GM12878 (cell line): ENCODE measurements around the gene SMIM14. TPM values are rescaled to one million over a fixed set of nuclear protein-coding genes. Genes with fewer than 3 reads are reported as not detected.

Source experiments
- CBX3 ChIP-seq: fragments of 200-600 bp; sonication (generic); IDR thresholded peaks from 2 replicates; pipeline ENCODE4 v1.6.1; 2016; ENCODE audit warnings: low read depth, borderline replicate concordance
- CBX5 ChIP-seq: sonication (generic); IDR thresholded peaks from 2 replicates; pipeline ENCODE4 v1.6.1; 2016; ENCODE audit warnings: low read depth, moderate library complexity, mild to moderate bottlenecking, inconsistent platforms
- CREM ChIP-seq: IDR thresholded peaks from 2 replicates; pipeline ENCODE4 v1.6.1; 2014; ENCODE audit warnings: antibody characterized with exemption, low read depth
- EP300 ChIP-seq, 2 experiments: fragments of 150-350 bp in 1 of 2; IDR thresholded peaks; 2 replicates each; pipeline ENCODE4 v1.6.1; 2011 to 2012; ENCODE audit warnings: low read depth in 2 of 2, low read length in 2 of 2, borderline replicate concordance in 1 of 2, improper control_type of control experiment in 1 of 2, inconsistent platforms in 1 of 2; ENCODE audit not compliant: control insufficient read depth in 1 of 2
- FOS ChIP-seq: IDR thresholded peaks from 3 replicates; pipeline ENCODE4 v1.6.1; 2011; ENCODE audit warnings: borderline replicate concordance; ENCODE audit not compliant: insufficient read length; ENCODE audit errors: extremely low read depth
- GABPA ChIP-seq: IDR thresholded peaks from 2 replicates; pipeline ENCODE4 v1.6.1; 2014; ENCODE audit warnings: antibody characterized with exemption, low read depth, mild to moderate bottlenecking, inconsistent platforms
- HCFC1 ChIP-seq: fragments of 150-350 bp; IDR thresholded peaks from 2 replicates; pipeline ENCODE4 v1.6.1; 2014; ENCODE audit warnings: low read length
- JUND ChIP-seq: IDR thresholded peaks from 2 replicates; pipeline ENCODE4 v1.6.1; 2012; ENCODE audit warnings: low read depth, mild to moderate bottlenecking, low read length, improper control_type of control experiment, moderate library complexity
- POLR2A ChIP-seq: IDR thresholded peaks from 2 replicates; pipeline ENCODE4 v1.6.1; 2011; ENCODE audit warnings: low read depth, mild to moderate bottlenecking, low read length
- POU2F2 ChIP-seq: IDR thresholded peaks from 3 replicates; pipeline ENCODE4 v1.6.1; 2011; ENCODE audit warnings: low read depth, mild to moderate bottlenecking, low read length, borderline replicate concordance
- SIN3A ChIP-seq: IDR thresholded peaks from 2 replicates; pipeline ENCODE4 v1.6.1; 2012; ENCODE audit warnings: low read depth, low read length, improper control_type of control experiment
- USF1 ChIP-seq: IDR thresholded peaks from 2 replicates; pipeline ENCODE4 v1.6.1; 2011; ENCODE audit warnings: borderline replicate concordance, low read depth, mild to moderate bottlenecking, moderate library complexity, mixed read lengths, low read length; ENCODE audit not compliant: insufficient read depth; ENCODE audit errors: extremely low read length
- WRNIP1 ChIP-seq: IDR thresholded peaks from 2 replicates; pipeline ENCODE4 v1.6.1; 2011; ENCODE audit warnings: low read depth, low read length, improper control_type of control experiment, borderline replicate concordance
- YBX1 ChIP-seq: fragments of 450-650 bp; IDR thresholded peaks from 2 replicates; pipeline ENCODE4 v1.6.1; 2016; ENCODE audit warnings: antibody characterized with exemption
- ZNF384 ChIP-seq: IDR thresholded peaks from 2 replicates; pipeline ENCODE4 v1.6.1; 2012; ENCODE audit warnings: low read depth, mild to moderate bottlenecking, low read length, improper control_type of control experiment, borderline replicate concordance
- polyA plus RNA-seq, 11 experiments: library from polyadenylated mRNA; depleted of rRNA in 4 of 11; unstranded in 6 of 11; stranded (reverse) in 5 of 11; fragments of >200 nt; fragmentation: Nextera tagmentation in 4 of 11; fragmentation: Illumina TruSeq in 1 of 11; extraction: Ambion mirVana in 4 of 11; extraction: Trizol in 1 of 11; gene quantifications; 1 replicate in 1 of 11; 2 replicates in 10 of 11; pipeline versions ENCODE4 v1.2.1 to v1.2.3, GENCODE V29; 2011 to 2016; ENCODE audit warnings: inconsistent platforms in 2 of 11, missing spikeins in 2 of 11, low read depth in 1 of 11
- total RNA-seq, 4 experiments: library from RNA; depleted of rRNA in 3 of 4; stranded (reverse); fragments of >200 nt in 3 of 4; fragmentation: Illumina TruSeq in 1 of 4; extraction: Trizol in 1 of 4; gene quantifications; 2 replicates each; pipeline versions ENCODE4 v1.2.1 to v1.2.3, GENCODE V29; 2013 to 2021
- TF ChIP-seq, protein P1 (sequence below): fragments of 450-650 bp; IDR thresholded peaks from 2 replicates; pipeline ENCODE4 v1.6.1; 2017; ENCODE audit warnings: borderline replicate concordance
- TF ChIP-seq, protein P2 (sequence below): IDR thresholded peaks from 2 replicates; pipeline ENCODE4 v1.6.1; 2012; ENCODE audit warnings: low read depth, low read length, improper control_type of control experiment
- TF ChIP-seq, protein P3 (sequence below): fragments of 450-650 bp; IDR thresholded peaks from 2 replicates; pipeline ENCODE4 v1.6.1; 2017; ENCODE audit warnings: antibody characterized with exemption, mild to moderate bottlenecking, moderate library complexity
- TF ChIP-seq, protein P4 (sequence below): fragments of 450-650 bp; formaldehyde crosslinking; IDR thresholded peaks from 2 replicates; pipeline ENCODE4 v1.4.0; 2020; ENCODE audit warnings: mild to moderate bottlenecking, moderate library complexity
- TF ChIP-seq, protein P5 (sequence below): IDR thresholded peaks from 2 replicates; pipeline ENCODE4 v1.6.1; 2012; ENCODE audit warnings: low read depth, low read length, improper control_type of control experiment

SMIM14 gene
- total and polyA plus RNA-seq, 10 of the 15 experiments (the other 5 are each of a cell fraction or from before 2014, with no cell fraction given) = 125 to 671 (median 188) TPM

- TF ChIP-seq, protein P1, sequence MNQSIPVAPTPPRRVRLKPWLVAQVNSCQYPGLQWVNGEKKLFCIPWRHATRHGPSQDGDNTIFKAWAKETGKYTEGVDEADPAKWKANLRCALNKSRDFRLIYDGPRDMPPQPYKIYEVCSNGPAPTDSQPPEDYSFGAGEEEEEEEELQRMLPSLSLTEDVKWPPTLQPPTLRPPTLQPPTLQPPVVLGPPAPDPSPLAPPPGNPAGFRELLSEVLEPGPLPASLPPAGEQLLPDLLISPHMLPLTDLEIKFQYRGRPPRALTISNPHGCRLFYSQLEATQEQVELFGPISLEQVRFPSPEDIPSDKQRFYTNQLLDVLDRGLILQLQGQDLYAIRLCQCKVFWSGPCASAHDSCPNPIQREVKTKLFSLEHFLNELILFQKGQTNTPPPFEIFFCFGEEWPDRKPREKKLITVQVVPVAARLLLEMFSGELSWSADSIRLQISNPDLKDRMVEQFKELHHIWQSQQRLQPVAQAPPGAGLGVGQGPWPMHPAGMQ = no peak
- TF ChIP-seq YBX1 (no peak), WRNIP1 (no peak), FOS (no peak), ZNF384 (no peak; the same call in 1 of the 2 replicates), POU2F2 (peak; percentile 17; the same call in 1 of the 3 replicates), USF1 (no peak), SIN3A (no peak), GABPA (0 out of 2 replicates have a peak, but pooled peaks have one; percentile 22), POLR2A (no peak), CREM (peak; percentile 69), JUND (no peak), CBX3 (no peak), CBX5 (no peak), HCFC1 (no peak), EP300 (IDR thresholded peaks at IDR 0.05; ENCODE audit: borderline replicate concordance in 1 of 2, control insufficient read depth in 1 of 2, low read depth in 2 of 2, low read length in 2 of 2) (peak; percentile 75 to 89; a peak in 3 of 4 replicates)
- TF ChIP-seq, protein P2, sequence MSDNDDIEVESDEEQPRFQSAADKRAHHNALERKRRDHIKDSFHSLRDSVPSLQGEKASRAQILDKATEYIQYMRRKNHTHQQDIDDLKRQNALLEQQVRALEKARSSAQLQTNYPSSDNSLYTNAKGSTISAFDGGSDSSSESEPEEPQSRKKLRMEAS = no peak
- TF ChIP-seq, protein P3, sequence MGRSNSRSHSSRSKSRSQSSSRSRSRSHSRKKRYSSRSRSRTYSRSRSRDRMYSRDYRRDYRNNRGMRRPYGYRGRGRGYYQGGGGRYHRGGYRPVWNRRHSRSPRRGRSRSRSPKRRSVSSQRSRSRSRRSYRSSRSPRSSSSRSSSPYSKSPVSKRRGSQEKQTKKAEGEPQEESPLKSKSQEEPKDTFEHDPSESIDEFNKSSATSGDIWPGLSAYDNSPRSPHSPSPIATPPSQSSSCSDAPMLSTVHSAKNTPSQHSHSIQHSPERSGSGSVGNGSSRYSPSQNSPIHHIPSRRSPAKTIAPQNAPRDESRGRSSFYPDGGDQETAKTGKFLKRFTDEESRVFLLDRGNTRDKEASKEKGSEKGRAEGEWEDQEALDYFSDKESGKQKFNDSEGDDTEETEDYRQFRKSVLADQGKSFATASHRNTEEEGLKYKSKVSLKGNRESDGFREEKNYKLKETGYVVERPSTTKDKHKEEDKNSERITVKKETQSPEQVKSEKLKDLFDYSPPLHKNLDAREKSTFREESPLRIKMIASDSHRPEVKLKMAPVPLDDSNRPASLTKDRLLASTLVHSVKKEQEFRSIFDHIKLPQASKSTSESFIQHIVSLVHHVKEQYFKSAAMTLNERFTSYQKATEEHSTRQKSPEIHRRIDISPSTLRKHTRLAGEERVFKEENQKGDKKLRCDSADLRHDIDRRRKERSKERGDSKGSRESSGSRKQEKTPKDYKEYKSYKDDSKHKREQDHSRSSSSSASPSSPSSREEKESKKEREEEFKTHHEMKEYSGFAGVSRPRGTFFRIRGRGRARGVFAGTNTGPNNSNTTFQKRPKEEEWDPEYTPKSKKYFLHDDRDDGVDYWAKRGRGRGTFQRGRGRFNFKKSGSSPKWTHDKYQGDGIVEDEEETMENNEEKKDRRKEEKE = no peak
- TF ChIP-seq, protein P4, sequence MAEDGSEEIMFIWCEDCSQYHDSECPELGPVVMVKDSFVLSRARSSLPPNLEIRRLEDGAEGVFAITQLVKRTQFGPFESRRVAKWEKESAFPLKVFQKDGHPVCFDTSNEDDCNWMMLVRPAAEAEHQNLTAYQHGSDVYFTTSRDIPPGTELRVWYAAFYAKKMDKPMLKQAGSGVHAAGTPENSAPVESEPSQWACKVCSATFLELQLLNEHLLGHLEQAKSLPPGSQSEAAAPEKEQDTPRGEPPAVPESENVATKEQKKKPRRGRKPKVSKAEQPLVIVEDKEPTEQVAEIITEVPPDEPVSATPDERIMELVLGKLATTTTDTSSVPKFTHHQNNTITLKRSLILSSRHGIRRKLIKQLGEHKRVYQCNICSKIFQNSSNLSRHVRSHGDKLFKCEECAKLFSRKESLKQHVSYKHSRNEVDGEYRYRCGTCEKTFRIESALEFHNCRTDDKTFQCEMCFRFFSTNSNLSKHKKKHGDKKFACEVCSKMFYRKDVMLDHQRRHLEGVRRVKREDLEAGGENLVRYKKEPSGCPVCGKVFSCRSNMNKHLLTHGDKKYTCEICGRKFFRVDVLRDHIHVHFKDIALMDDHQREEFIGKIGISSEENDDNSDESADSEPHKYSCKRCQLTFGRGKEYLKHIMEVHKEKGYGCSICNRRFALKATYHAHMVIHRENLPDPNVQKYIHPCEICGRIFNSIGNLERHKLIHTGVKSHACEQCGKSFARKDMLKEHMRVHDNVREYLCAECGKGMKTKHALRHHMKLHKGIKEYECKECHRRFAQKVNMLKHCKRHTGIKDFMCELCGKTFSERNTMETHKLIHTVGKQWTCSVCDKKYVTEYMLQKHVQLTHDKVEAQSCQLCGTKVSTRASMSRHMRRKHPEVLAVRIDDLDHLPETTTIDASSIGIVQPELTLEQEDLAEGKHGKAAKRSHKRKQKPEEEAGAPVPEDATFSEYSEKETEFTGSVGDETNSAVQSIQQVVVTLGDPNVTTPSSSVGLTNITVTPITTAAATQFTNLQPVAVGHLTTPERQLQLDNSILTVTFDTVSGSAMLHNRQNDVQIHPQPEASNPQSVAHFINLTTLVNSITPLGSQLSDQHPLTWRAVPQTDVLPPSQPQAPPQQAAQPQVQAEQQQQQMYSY = no peak
- TF ChIP-seq, protein P5, sequence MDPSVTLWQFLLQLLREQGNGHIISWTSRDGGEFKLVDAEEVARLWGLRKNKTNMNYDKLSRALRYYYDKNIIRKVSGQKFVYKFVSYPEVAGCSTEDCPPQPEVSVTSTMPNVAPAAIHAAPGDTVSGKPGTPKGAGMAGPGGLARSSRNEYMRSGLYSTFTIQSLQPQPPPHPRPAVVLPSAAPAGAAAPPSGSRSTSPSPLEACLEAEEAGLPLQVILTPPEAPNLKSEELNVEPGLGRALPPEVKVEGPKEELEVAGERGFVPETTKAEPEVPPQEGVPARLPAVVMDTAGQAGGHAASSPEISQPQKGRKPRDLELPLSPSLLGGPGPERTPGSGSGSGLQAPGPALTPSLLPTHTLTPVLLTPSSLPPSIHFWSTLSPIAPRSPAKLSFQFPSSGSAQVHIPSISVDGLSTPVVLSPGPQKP = no peak
Measured at GRCh38 chr4:39636531-39637184, 2.0 kb downstream of the SMIM14 start (continued).
